ENCODE data around the gene ARHGAP30. TPM values are rescaled to one million over a fixed set of nuclear protein-coding genes. Genes with fewer than 3 reads are reported as not detected.

Gene ARHGAP30
- total RNA-seq, result under 0.01 TPM in 1 of 2 replicates, not detected in the other

GRCh38 chr1:161069731-161070270, at the start of gene ARHGAP30:
ARHGAP30 (minus strand) TSS chr1:161069891; CDS start chr1:161069624, 267 bp downstream.

GRCh38 chr1:161117759-161118581, 48.3 kb upstream of the ARHGAP30 start, which contains the start of the genes NIT1 and PFDN2:
NIT1 (plus strand) TSS chr1:161118105; CDS start chr1:161118177, 72 bp downstream.
PFDN2 (minus strand) TSS chr1:161118037; CDS start chr1:161118026, 11 bp downstream.

GRCh38 chr1:161098210-161099068, 28.7 kb upstream of the ARHGAP30 start, which contains the start of gene KLHDC9:
KLHDC9 (plus strand) TSS chr1:161098361; CDS start chr1:161098536, 175 bp downstream.

GRCh38 chr1:161089251-161089924, 19.7 kb upstream of the ARHGAP30 start, which contains the start of gene NECTIN4:
NECTIN4 (minus strand) TSS chr1:161089558; CDS start chr1:161089296, 262 bp downstream.

GRCh38 chr1:161045736-161046604, 23.7 kb downstream of the ARHGAP30 start, which contains the start of gene USF1:
USF1 (minus strand) TSS chr1:161045977; CDS start chr1:161043275, 2,702 bp downstream.

GRCh38 chr1:161038523-161039153, 31.1 kb downstream of the ARHGAP30 start, which contains the start of gene TSTD1:
TSTD1 (minus strand) TSS chr1:161038964; CDS start chr1:161038889, 75 bp downstream.

GRCh38 chr1:161020509-161021164, 49.1 kb downstream of the ARHGAP30 start, which contains the start of gene F11R:
F11R (minus strand) TSS chr1:161021152; CDS start chr1:161021073, 79 bp downstream.

Small RNA genes within 50 kb of the gene (small RNA-seq; reads per million reads assigned to genes)
- not detected for gene AL591806.2

Other genes with a start within 250 kb of the ARHGAP30 start
- not detected in 2 replicates for gene CD244, start 207.0 kb downstream of the ARHGAP30 start, total RNA-seq
- not detected in 2 replicates for gene ITLN1, start 184.7 kb downstream of the ARHGAP30 start, total RNA-seq
- gene ITLN2, start 115.1 kb downstream of the ARHGAP30 start, total RNA-seq, result not detected in 2 replicates
- 0.78 and 0.86 TPM in 2 replicates for gene F11R, start 48.7 kb downstream of the ARHGAP30 start, total RNA-seq
- 5.6 and 6.1 TPM in 2 replicates for gene TSTD1, start 30.9 kb downstream of the ARHGAP30 start, total RNA-seq
- gene USF1, start 23.9 kb downstream of the ARHGAP30 start, total RNA-seq, result 45.6 and 49.1 TPM in 2 replicates
- 0.13 TPM in 1 of 2 replicates, not detected in the other for gene NECTIN4, start 19.7 kb upstream of the ARHGAP30 start, total RNA-seq
- 1.4 TPM in 2 replicates for gene KLHDC9, start 28.5 kb upstream of the ARHGAP30 start, total RNA-seq
- gene PFDN2, start 48.1 kb upstream of the ARHGAP30 start, total RNA-seq, result 22.2 and 23.6 TPM in 2 replicates
- 19.1 and 21.4 TPM in 2 replicates for gene NIT1, start 48.2 kb upstream of the ARHGAP30 start, total RNA-seq
- gene DEDD, start 62.8 kb upstream of the ARHGAP30 start, total RNA-seq, result 28.6 and 33.5 TPM in 2 replicates
- gene UFC1, start 84.1 kb upstream of the ARHGAP30 start, total RNA-seq, result 133 TPM in 2 replicates
- gene USP21, start 89.6 kb upstream of the ARHGAP30 start, total RNA-seq, result 5.4 and 5.7 TPM in 2 replicates
- 6.8 and 10.2 TPM in 2 replicates for gene PPOX, start 96.5 kb upstream of the ARHGAP30 start, total RNA-seq
- 11.2 and 16.2 TPM in 2 replicates for gene B4GALT3, start 107.6 kb upstream of the ARHGAP30 start, total RNA-seq
- 0.43 and 0.52 TPM in 2 replicates for gene ADAMTS4, start 129.2 kb upstream of the ARHGAP30 start, total RNA-seq
- 63.6 and 75.3 TPM in 2 replicates for gene NDUFS2, start 132.5 kb upstream of the ARHGAP30 start, total RNA-seq
- not detected in 2 replicates for gene FCER1G, start 145.4 kb upstream of the ARHGAP30 start, total RNA-seq
- gene APOA2, start 153.7 kb upstream of the ARHGAP30 start, total RNA-seq, result not detected in 2 replicates
- gene TOMM40L, start 156.2 kb upstream of the ARHGAP30 start, total RNA-seq, result 7.5 and 9.4 TPM in 2 replicates
- not detected in 2 replicates for gene NR1I3, start 168.3 kb upstream of the ARHGAP30 start, total RNA-seq
- not detected in 2 replicates for gene PCP4L1, start 188.9 kb upstream of the ARHGAP30 start, total RNA-seq
- 0.65 and 1.8 TPM in 2 replicates for gene MPZ, start 240.1 kb upstream of the ARHGAP30 start, total RNA-seq
- gene SDHC, start 244.5 kb upstream of the ARHGAP30 start, total RNA-seq, result 24.7 and 61.3 TPM in 2 replicates